Testis (tissue), 2 donors: Measurements from ENCODE around the gene ATRN.

ENCODE experiments used
- POLR2A ChIP-seq: fragments of 450-650 bp; IDR thresholded peaks from one replicate; pipeline ENCODE4 v1.6.1; 2017; ENCODE audit warnings: antibody characterized with exemption, mild to moderate bottlenecking, moderate library complexity
- TF ChIP-seq, protein P1 (sequence below), 3 experiments: fragments of 450-650 bp in 2 of 3; fragments of 200-600 bp in 1 of 3; sonication (generic) in 1 of 3; IDR thresholded peaks; one replicate each; pipeline ENCODE4 v1.5.1; 2016 to 2019; ENCODE audit warnings: antibody characterized with exemption in 3 of 3, mild to moderate bottlenecking in 2 of 3, moderate library complexity in 1 of 3

- TF ChIP-seq, protein P1, sequence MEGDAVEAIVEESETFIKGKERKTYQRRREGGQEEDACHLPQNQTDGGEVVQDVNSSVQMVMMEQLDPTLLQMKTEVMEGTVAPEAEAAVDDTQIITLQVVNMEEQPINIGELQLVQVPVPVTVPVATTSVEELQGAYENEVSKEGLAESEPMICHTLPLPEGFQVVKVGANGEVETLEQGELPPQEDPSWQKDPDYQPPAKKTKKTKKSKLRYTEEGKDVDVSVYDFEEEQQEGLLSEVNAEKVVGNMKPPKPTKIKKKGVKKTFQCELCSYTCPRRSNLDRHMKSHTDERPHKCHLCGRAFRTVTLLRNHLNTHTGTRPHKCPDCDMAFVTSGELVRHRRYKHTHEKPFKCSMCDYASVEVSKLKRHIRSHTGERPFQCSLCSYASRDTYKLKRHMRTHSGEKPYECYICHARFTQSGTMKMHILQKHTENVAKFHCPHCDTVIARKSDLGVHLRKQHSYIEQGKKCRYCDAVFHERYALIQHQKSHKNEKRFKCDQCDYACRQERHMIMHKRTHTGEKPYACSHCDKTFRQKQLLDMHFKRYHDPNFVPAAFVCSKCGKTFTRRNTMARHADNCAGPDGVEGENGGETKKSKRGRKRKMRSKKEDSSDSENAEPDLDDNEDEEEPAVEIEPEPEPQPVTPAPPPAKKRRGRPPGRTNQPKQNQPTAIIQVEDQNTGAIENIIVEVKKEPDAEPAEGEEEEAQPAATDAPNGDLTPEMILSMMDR (IDR thresholded peaks at IDR 0.05), result no peak
- no peak for TF ChIP-seq POLR2A
Observed at GRCh38 chr20:3510110-3510509, 39.3 kb downstream of the ATRN start.
